HEK293 (cell line): Measurements from ENCODE around the gene COL15A1.

Experiments used
- CTCF ChIA-PET: fragments of 350-600 bp; formaldehyde crosslinking; extraction: SDS; loops from one replicate; lab custom pipeline; 2021; ENCODE audit warnings: antibody characterized with exemption; lab: Yijun Ruan, JAX
- POLR2A ChIA-PET: fragments of 300-600 bp; formaldehyde crosslinking; extraction: SDS; loops from one replicate; lab custom pipeline; 2020; ENCODE audit warnings: antibody characterized with exemption, inconsistent platforms; lab: Yijun Ruan, JAX
- H3K27ac ChIP-seq: fragments of 200-500 bp; sonication (Bioruptor generic); 2 replicates; pipeline ENCODE4 v1.5.1; 2014; ENCODE audit warnings: low read depth, low read length, control low read depth, inconsistent platforms; ENCODE audit errors: extremely low read depth
- H3K36me3 ChIP-seq, 2 experiments: fragments of 200-500 bp in 1 of 2; sonication (Bioruptor generic) in 1 of 2; 1 replicate in 1 of 2; 2 replicates in 1 of 2; pipeline ENCODE4 v1.5.1; 2014 to 2017; ENCODE audit warnings: inconsistent platforms in 2 of 2, low read length in 2 of 2; ENCODE audit not compliant: control insufficient read depth in 2 of 2, insufficient read depth in 1 of 2
- H3K4me1 ChIP-seq: fragments of 200-500 bp; sonication (Bioruptor generic); 2 replicates; pipeline ENCODE4 v1.5.1; 2014; ENCODE audit warnings: mild to moderate bottlenecking, low read length, inconsistent platforms; ENCODE audit not compliant: control insufficient read depth, insufficient read depth
- H3K4me3 ChIP-seq: 2 replicates; pipeline ENCODE4 v1.5.1; 2011; ENCODE audit warnings: low read depth, mild to moderate bottlenecking, control low read depth, low read length, moderate library complexity
- H3K9me3 ChIP-seq: fragments of 200-500 bp; sonication (Bioruptor generic); 2 replicates; pipeline ENCODE4 v1.5.1; 2014; ENCODE audit warnings: low read depth, low read length, inconsistent platforms; ENCODE audit not compliant: control insufficient read depth, insufficient read depth
- FEZF1 ChIP-seq: fragments of 450-650 bp; formaldehyde crosslinking; IDR thresholded peaks from 2 replicates; pipeline ENCODE4 v1.5.1; 2016; ENCODE audit warnings: missing biosample characterization, missing genetic modification characterization
- GLIS2 ChIP-seq: fragments of 450-650 bp; formaldehyde crosslinking; IDR thresholded peaks from 2 replicates; pipeline ENCODE4 v1.5.1; 2016; ENCODE audit warnings: missing biosample characterization, missing genetic modification characterization
- KLF10 ChIP-seq: fragments of 450-650 bp; IDR thresholded peaks from 2 replicates; pipeline ENCODE4 v1.5.1; 2018; ENCODE audit warnings: missing biosample characterization, mild to moderate bottlenecking, missing genetic modification characterization
- KLF8 ChIP-seq: fragments of 450-650 bp; formaldehyde crosslinking; IDR thresholded peaks from 2 replicates; pipeline ENCODE4 v1.5.1; 2016; ENCODE audit warnings: missing biosample characterization, missing genetic modification characterization
- PBX3 ChIP-seq: sonication (generic); formaldehyde crosslinking; IDR thresholded peaks from 2 replicates; pipeline ENCODE4 v1.8.1; 2022; ENCODE audit warnings: mild to moderate bottlenecking, moderate library complexity, missing genetic modification reagents
- PRDM1 ChIP-seq: fragments of 450-650 bp; formaldehyde crosslinking; IDR thresholded peaks from 2 replicates; pipeline ENCODE4; 2016; ENCODE audit warnings: missing biosample characterization, missing genetic modification characterization
- REPIN1 ChIP-seq: fragments of 450-650 bp; formaldehyde crosslinking; IDR thresholded peaks from 2 replicates; pipeline ENCODE4 v1.5.1; 2017; ENCODE audit warnings: missing biosample characterization, missing genetic modification characterization, low read depth
- SALL2 ChIP-seq: fragments of 450-650 bp; formaldehyde crosslinking; IDR thresholded peaks from 2 replicates; pipeline ENCODE4 v1.5.0; 2017; ENCODE audit warnings: missing biosample characterization, mild to moderate bottlenecking, missing genetic modification characterization, borderline replicate concordance
- SP3 ChIP-seq: fragments of 450-650 bp; formaldehyde crosslinking; IDR thresholded peaks from 2 replicates; pipeline ENCODE4 v1.5.1; 2016; ENCODE audit warnings: missing biosample characterization, missing genetic modification characterization
- ZBTB17 ChIP-seq: fragments of 450-650 bp; formaldehyde crosslinking; IDR thresholded peaks from 2 replicates; pipeline ENCODE4 v1.5.1; 2016; ENCODE audit warnings: missing biosample characterization, missing genetic modification characterization
- ZBTB6 ChIP-seq: fragments of 450-650 bp; formaldehyde crosslinking; IDR thresholded peaks from 2 replicates; pipeline ENCODE4 v1.5.1; 2017; ENCODE audit warnings: missing biosample characterization, missing genetic modification characterization
- ZEB2 ChIP-seq: fragments of 450-650 bp; formaldehyde crosslinking; IDR thresholded peaks from 2 replicates; pipeline ENCODE4 v1.5.1; 2016; ENCODE audit warnings: missing biosample characterization, missing genetic modification characterization
- ZFP3 ChIP-seq: fragments of 450-650 bp; formaldehyde crosslinking; IDR thresholded peaks from 2 replicates; pipeline ENCODE4 v1.5.1; 2016; ENCODE audit warnings: low read depth, missing biosample characterization, missing genetic modification characterization
- ZFP37 ChIP-seq: fragments of 450-650 bp; formaldehyde crosslinking; IDR thresholded peaks from 2 replicates; pipeline ENCODE4 v1.5.1; 2016; ENCODE audit warnings: missing biosample characterization, missing genetic modification characterization
- ZNF121 ChIP-seq: fragments of 450-650 bp; formaldehyde crosslinking; IDR thresholded peaks from 2 replicates; pipeline ENCODE4 v1.5.1; 2016; ENCODE audit warnings: missing biosample characterization, missing genetic modification characterization
- ZNF16 ChIP-seq: fragments of 450-650 bp; formaldehyde crosslinking; IDR thresholded peaks from 2 replicates; pipeline ENCODE4 v1.5.1; 2016; ENCODE audit warnings: low read depth, missing biosample characterization, missing genetic modification characterization
- ZNF184 ChIP-seq: fragments of 450-650 bp; IDR thresholded peaks from 2 replicates; pipeline ENCODE4 v1.5.1; 2018; ENCODE audit warnings: missing biosample characterization, mild to moderate bottlenecking, missing genetic modification characterization
- ZNF239 ChIP-seq: fragments of 450-650 bp; formaldehyde crosslinking; IDR thresholded peaks from 2 replicates; pipeline ENCODE4 v1.5.1; 2016; ENCODE audit warnings: missing biosample characterization, missing genetic modification characterization
- ZNF24 ChIP-seq: fragments of 450-650 bp; formaldehyde crosslinking; IDR thresholded peaks from 2 replicates; pipeline ENCODE4 v1.5.1; 2016; ENCODE audit warnings: missing biosample characterization, missing genetic modification characterization
- ZNF341 ChIP-seq: fragments of 450-650 bp; formaldehyde crosslinking; IDR thresholded peaks from 2 replicates; pipeline ENCODE4; 2016; ENCODE audit warnings: low read depth, missing biosample characterization, missing genetic modification characterization
- ZNF350 ChIP-seq: fragments of 450-650 bp; formaldehyde crosslinking; IDR thresholded peaks from 2 replicates; pipeline ENCODE4 v1.5.0; 2017; ENCODE audit warnings: missing biosample characterization, mild to moderate bottlenecking, missing genetic modification characterization
- ZNF37A ChIP-seq: fragments of 450-650 bp; IDR thresholded peaks from 2 replicates; pipeline ENCODE4 v1.5.1; 2018; ENCODE audit warnings: missing biosample characterization, missing genetic modification characterization
- ZNF391 ChIP-seq: fragments of 450-650 bp; formaldehyde crosslinking; IDR thresholded peaks from 2 replicates; pipeline ENCODE4 v1.5.1; 2016; ENCODE audit warnings: low read depth, missing biosample characterization, missing genetic modification characterization, borderline replicate concordance
- ZNF398 ChIP-seq: fragments of 450-650 bp; formaldehyde crosslinking; IDR thresholded peaks from 2 replicates; pipeline ENCODE4 v1.5.1; 2017; ENCODE audit warnings: missing biosample characterization, missing genetic modification characterization
- ZNF433 ChIP-seq: fragments of 450-650 bp; formaldehyde crosslinking; IDR thresholded peaks from 2 replicates; pipeline ENCODE4 v1.5.1; 2016; ENCODE audit warnings: missing biosample characterization, missing genetic modification characterization, low read depth
- ZNF48 ChIP-seq: fragments of 450-650 bp; formaldehyde crosslinking; IDR thresholded peaks from 2 replicates; pipeline ENCODE4 v1.5.1; 2016; ENCODE audit warnings: missing biosample characterization, missing genetic modification characterization
- ZNF521 ChIP-seq: fragments of 450-650 bp; formaldehyde crosslinking; IDR thresholded peaks from 2 replicates; pipeline ENCODE4 v1.5.1; 2017; ENCODE audit warnings: missing biosample characterization, mild to moderate bottlenecking, missing genetic modification characterization
- ZNF544 ChIP-seq: fragments of 450-650 bp; formaldehyde crosslinking; IDR thresholded peaks from 2 replicates; pipeline ENCODE4 v1.5.0; 2017; ENCODE audit warnings: missing biosample characterization, missing genetic modification characterization
- ZNF558 ChIP-seq: fragments of 450-650 bp; formaldehyde crosslinking; IDR thresholded peaks from 2 replicates; pipeline ENCODE4 v1.5.1; 2016; ENCODE audit warnings: missing biosample characterization, missing genetic modification characterization
- ZNF561 ChIP-seq: fragments of 450-650 bp; IDR thresholded peaks from 2 replicates; pipeline ENCODE4 v1.5.1; 2018; ENCODE audit warnings: missing biosample characterization, missing genetic modification characterization, borderline replicate concordance
- ZNF571 ChIP-seq: fragments of 450-650 bp; formaldehyde crosslinking; IDR thresholded peaks from 2 replicates; pipeline ENCODE4 v1.5.0; 2017; ENCODE audit warnings: missing biosample characterization, missing genetic modification characterization
- ZNF624 ChIP-seq: fragments of 450-650 bp; formaldehyde crosslinking; IDR thresholded peaks from 2 replicates; pipeline ENCODE4 v1.5.1; 2017; ENCODE audit warnings: missing biosample characterization, missing genetic modification characterization
- ZNF629 ChIP-seq: fragments of 450-650 bp; formaldehyde crosslinking; IDR thresholded peaks from 2 replicates; pipeline ENCODE4 v1.5.1; 2017; ENCODE audit warnings: missing biosample characterization, missing genetic modification characterization
- ZNF747 ChIP-seq: fragments of 450-650 bp; formaldehyde crosslinking; IDR thresholded peaks from 2 replicates; pipeline ENCODE4 v1.5.1; 2016; ENCODE audit warnings: missing biosample characterization, missing genetic modification characterization
- ZNF76 ChIP-seq: fragments of 450-650 bp; formaldehyde crosslinking; IDR thresholded peaks from 2 replicates; pipeline ENCODE4; 2016; ENCODE audit warnings: low read depth, missing biosample characterization, missing genetic modification characterization, borderline replicate concordance
- ZNF768 ChIP-seq: fragments of 450-650 bp; formaldehyde crosslinking; IDR thresholded peaks from 2 replicates; pipeline ENCODE4 v1.5.1; 2018; ENCODE audit warnings: missing biosample characterization, mild to moderate bottlenecking, missing genetic modification characterization
- ZNF791 ChIP-seq: fragments of 450-650 bp; formaldehyde crosslinking; IDR thresholded peaks from 2 replicates; pipeline ENCODE4 v1.5.1; 2016; ENCODE audit warnings: missing biosample characterization, missing genetic modification characterization
- ZNF837 ChIP-seq: fragments of 450-650 bp; formaldehyde crosslinking; IDR thresholded peaks from 2 replicates; pipeline ENCODE4 v1.5.1; 2016; ENCODE audit warnings: missing biosample characterization, missing genetic modification characterization

The COL15A1 gene

GRCh38 chr9:99107421-99107820, 163.7 kb downstream of the COL15A1 start:
- POLR2A ChIA-PET, result no interaction called here
- CTCF ChIA-PET, result interaction anchor here (0.8 to 0.9 kb wide), 2 partner anchors 32 to 132 kb away, joined by 3 read pairs; no protein-coding TSS in a partner anchor

GRCh38 chr9:99108131-99108530, 164.4 kb downstream of the COL15A1 start:
- Histone ChIP-seq H3K4me3 (no peak overlapping the region), H3K36me3 (no peaks in the 10 kb centered on the region), H3K4me1 (no peaks in the 10 kb centered on the region), H3K9me3 (no peaks in the 10 kb centered on the region), H3K27ac (no peak overlapping the region)
- ChIA-PET CTCF (interaction anchor here (0.9 kb wide), 1 partner anchor 31 kb away, joined by 3 read pairs; no protein-coding TSS in a partner anchor), POLR2A (interaction anchor here (0.7 kb wide), 2 partner anchors 11 to 88 kb away, joined by 4 to 6 read pairs; no protein-coding TSS in a partner anchor)
- TF ChIP-seq ZNF391 (tag by site-specific recombination), result no peak
- no peak for TF ChIP-seq ZNF121
- TF ChIP-seq ZNF629, result no peak
- no peak for TF ChIP-seq ZNF624 (tag by site-specific recombination)
- no peak for TF ChIP-seq ZNF16 (tag by site-specific recombination)
- TF ChIP-seq ZFP3 (tag by site-specific recombination), result no peak
- no peak for TF ChIP-seq GLIS2 (tag by site-specific recombination)
- TF ChIP-seq PBX3, result no peak
- TF ChIP-seq ZNF791 (tag by site-specific recombination), result no peak
- no peak for TF ChIP-seq REPIN1 (tag by site-specific recombination)
- no peak for TF ChIP-seq PRDM1 (tag by site-specific recombination)
- TF ChIP-seq ZNF48 (tag by site-specific recombination), result no peak
- TF ChIP-seq ZNF837 (tag by site-specific recombination), result no peak
- TF ChIP-seq ZNF398 (tag by site-specific recombination), result no peak
- no peak for TF ChIP-seq ZNF747 (tag by site-specific recombination)
- TF ChIP-seq FEZF1 (tag by site-specific recombination), result no peak
- TF ChIP-seq ZNF239 (tag by site-specific recombination), result no peak
- TF ChIP-seq ZBTB6 (tag by site-specific recombination), result no peak
- no peak for TF ChIP-seq ZNF24
- TF ChIP-seq ZNF768 (tag by site-specific recombination), result no peak

More at GRCh38 chr9:99107421-99107820, 163.7 kb downstream of the COL15A1 start:
- H3K27ac ChIP-seq, result no peak overlapping the region
- TF ChIP-seq KLF10 (tag by site-specific recombination) (no peak), ZNF350 (tag by site-specific recombination) (no peak), ZNF184 (no peak), ZNF433 (tag by site-specific recombination) (no peak), SALL2 (tag by site-specific recombination) (no peak), ZNF76 (no peak), ZFP37 (no peak), ZNF521 (tag by site-specific recombination) (no peak), ZBTB6 (tag by site-specific recombination) (no peak), ZNF544 (tag by site-specific recombination) (no peak), ZBTB17 (tag by site-specific recombination) (no peak), ZNF341 (no peak), ZEB2 (no peak), ZNF571 (no peak), KLF8 (tag by site-specific recombination) (no peak), ZNF37A (tag by site-specific recombination) (no peak), ZNF558 (no peak), ZNF391 (tag by site-specific recombination) (no peak), SP3 (tag by site-specific recombination) (no peak), ZNF561 (no peak)
- no peaks in the 10 kb centered on the region for H3K9me3 ChIP-seq
- no peak overlapping the region for H3K4me3 ChIP-seq
- H3K4me1 ChIP-seq, result no peaks in the 10 kb centered on the region
- H3K36me3 ChIP-seq, result no peaks in the 10 kb centered on the region
